SK-N-DZ (cell line): ENCODE data around the gene CHD6.

Experiments used
- DNase-seq: peaks from one replicate; pipeline ENCODE4 v3.0.0-alpha.2; 2015; ENCODE audit warnings: low spot score

Gene CHD6

DNA sequence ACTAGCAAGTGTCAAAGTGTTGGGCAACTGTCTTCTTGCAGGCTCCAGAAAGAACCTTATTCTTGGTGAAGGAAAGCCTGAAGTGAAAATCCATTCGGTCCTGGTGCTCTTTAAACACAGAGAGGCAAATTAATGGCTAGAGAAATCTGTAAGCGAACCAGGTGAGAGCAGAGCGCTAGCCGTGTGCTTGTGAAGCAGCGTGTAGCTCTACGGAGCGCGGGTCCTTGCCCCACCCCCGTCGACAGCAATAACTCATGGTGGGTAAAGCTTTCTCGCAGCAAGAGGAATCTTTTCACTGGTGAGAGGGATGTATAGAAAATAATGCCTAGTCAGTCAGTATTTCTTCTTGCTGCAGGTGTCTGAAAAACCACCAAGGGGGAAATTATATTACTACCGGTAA is 214.6 kb downstream of the CHD6 start:
- DNase-seq, result no peak

DNA sequence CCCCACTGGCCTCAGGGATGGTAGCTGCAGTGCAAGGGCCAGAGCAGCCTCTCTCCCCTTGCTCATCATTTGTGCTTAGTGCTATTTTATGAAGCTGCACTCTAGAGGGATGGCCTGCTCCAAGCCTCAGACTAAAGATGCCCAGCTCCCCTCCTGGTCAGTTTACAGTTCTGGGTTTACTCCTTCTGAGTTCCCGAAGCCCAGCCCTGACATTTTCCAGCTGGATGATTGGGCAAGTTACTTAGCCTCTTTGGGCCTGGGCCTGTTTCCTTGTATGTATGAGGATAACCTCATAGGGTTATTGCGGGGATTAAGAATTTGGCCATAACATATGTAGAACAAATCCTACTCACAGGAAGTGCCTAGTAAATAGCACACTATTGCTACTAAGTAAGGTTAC is 219.8 kb downstream of the CHD6 start:
- DNase-seq, result no peak

DNA sequence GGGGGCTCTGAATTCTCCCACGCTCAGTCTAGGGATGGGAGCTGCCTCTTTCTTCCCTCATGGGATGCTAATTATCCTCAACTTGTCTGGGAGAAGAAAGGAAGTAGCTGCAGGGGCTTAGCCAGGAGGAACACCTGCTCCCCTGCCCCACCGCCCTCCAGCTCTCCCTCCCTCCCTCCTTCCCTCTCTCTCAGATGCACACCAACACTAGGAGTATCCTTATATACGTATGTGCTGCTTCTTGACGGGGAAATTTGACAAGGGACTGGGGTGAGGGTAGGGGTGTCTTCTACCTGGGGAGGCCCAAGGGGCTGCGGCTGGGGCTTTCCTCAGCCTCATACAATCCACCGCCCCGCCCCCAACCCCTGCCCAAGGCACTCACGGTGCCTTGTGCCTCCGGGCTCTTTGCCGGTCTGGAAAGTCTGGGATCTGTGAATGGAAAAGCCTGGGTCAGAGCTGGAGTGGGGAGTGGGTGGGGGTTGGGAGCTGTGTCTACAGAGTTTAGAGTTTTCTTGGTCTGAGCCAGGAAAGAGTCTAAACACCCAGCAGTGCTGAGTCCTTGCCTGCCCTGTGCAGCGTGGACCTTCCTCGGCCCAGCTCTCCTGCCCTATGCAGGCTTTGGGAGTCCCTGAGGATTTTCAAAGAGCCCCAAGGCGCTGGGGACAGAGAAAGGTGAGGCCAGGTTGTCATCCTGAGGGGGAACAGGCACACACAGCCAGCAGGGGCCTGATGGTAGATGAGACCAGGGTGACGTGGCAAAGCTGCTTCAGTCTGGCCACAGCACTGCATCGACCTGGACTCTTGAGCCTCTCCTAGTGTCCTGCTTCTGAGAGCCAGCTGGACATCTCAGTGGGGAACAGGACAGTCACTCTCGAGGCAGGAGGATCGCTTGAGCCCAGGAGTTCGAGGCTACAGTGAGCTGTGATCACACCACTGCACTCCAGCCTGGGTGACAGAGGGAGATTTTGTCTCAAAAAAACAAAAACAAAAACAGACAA is 222.2 kb downstream of the CHD6 start:
- DNase-seq, result peak; percentile 52

DNA sequence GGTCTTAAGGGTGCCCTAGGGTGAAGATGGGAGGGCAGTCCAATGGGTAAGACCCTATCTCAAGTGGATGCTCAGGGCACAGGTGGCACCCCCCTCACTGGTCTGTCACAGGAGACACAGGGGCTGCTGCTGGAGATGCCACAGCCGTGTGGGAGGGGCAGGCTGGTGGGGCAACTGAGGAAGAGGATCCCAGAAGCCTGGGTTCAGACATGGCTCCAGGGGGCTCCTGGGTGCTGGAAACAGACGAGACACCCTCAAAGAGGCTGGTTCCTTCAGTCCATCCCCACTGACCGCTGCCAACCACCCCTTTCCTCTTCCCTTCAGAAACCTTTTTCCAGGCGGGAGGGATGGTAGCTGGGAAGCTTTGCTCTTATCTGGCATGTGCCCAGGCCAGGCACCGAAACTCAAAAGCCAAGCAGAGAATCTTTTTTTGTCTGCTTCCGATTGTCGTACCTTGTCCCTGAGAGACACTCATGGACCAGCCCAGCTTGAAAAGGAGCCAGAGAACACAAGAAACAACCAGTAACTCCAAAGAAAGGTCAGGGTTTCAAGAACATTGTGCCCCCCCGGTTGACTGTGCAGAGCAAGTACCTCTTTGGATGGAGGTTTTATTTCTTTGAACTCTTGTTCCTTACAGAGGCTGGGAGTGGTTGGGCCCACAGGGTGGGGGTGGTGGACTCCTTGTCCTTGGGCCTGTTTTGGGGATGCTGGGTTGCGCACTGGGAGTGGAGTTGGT is 223.1 kb downstream of the CHD6 start:
- DNase-seq, result no peak

DNA sequence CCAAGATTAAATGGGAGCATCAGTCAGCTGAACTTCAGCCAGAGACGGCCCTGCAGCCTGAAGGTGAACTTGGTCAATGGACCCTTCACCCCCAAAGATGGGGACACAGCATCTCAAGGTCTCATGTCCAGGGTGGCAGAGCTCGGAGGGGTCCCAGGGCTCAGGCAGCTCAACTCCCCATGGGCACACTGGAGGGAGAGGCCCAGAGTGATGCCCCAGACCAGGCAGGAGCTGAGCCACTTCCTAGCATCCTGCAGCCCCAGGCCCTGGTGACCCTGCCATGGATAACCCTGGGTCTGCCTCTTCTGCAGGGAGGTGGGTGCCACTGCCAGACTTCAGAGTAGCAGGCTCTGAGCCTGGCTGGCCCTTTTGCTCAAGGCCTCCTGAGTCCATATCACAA is 224.1 kb downstream of the CHD6 start:
- DNase-seq, result no peak

DNA sequence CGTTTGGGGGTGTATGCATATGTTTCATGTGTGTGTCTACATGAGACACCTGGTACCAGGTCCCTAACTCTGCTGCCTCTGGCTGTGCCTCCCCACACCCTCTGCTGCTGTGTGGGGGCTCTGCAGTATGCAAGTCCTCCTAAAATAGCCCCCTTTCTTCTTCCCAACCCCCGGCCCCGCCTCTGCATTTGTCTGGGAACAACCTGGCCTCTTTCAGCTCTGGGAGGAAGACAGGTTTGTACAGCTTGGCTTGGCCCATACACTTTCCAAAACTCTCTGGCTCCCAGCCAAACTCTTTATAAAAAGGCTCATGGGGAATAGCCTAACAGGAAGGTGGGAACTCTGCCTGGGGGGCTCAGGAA is 224.5 kb downstream of the CHD6 start:
- DNase-seq, result no peak

DNA sequence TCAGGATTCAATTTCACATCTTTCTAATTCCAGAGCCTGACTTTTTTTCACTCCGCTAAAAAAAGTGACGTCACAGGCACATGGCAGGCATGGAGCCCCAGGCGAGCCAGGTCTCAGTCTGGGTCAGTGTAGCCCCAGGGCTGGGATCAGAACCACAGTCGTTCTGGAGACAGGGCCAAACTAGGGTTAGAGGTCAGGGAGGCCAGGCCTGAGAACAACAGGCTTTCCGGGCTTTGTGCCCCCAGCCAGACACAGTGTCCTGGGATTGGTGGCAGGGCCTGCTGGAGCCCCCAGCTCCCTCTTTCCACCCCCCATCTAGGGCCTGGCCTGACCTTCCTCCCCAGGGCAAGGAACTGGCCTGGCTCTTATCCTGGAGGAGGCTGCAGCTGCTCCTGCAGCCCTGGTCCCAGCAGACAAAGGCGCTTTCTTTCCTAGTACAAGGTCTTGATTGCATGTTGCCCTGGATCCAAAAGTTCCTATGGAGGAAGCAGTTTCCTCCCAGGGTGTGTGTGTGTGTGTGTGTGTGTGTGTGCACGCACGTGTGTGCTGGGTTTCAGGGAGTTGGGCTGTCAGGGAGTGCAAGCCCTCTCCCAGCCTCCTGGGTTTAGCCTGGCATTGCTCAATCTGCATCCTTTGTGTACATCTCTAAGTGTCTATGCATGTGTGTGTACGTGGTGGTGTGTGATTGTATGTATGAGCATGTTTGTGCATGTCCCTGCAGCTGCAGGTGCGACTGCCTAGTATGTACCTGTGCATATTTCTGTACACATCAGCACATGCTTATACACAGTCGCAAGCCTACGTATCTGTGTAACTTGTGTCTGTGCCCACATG is 225.1 kb downstream of the CHD6 start:
- no peak for DNase-seq

DNA sequence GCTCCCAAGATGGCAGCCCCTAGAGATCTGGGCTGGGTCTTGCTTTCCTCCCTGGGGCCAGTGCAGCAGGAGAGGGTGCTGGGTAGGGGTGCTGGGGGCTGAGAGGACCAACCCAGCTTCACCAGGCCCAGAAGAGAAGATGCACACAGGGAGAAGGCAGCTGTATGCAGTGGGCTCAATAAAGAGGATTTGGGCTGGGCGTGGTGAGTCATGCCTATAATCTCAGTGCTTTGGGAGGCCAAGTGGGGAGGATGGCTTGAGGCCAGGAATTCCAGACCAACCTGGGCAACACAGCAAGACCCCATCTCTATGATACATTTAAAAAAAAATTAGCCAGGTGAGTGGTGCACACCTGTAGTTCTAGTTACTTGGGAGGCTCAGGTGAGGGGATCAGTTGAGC is 225.9 kb downstream of the CHD6 start:
- DNase-seq, result no peak

DNA sequence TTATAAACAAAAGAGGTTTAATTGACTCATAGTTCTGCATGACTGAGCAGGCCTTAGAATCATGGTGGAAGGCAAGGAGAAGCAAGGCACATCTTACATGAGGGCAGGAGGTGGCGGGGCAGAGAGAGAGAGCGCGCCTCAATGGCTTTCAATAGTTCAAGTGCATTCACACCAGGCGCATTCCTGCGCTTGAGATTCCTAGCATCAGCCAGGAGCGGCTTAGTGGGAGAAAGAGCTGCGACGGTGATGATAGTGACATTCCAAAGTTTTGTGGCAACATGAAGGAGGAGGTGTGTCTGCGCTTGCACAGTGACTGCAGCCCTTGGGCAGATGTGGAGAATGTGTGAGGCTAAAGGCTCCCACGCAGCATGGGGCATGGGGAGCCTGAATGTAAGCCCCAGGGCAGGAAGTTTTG is 226.6 kb downstream of the CHD6 start:
- DNase-seq, result no peak

DNA sequence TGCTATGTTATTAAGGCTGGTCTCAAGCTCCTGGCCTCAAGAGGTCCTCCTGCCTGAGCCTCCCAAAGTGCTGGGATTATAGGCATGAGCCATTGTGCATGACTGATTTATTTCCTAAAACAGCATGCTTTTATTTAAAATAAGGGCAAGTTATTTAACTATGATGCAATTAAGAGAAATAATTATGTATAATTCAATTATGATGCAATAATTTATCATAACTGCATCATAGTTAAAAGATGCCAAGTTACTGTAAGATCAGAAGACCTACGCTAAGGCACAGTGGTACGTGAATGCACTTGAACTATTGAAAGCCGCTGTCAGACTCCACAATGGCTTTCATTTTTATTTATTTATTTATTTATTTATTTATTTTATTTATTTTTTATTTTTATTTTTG is 227.3 kb downstream of the CHD6 start:
- no peak for DNase-seq

DNA sequence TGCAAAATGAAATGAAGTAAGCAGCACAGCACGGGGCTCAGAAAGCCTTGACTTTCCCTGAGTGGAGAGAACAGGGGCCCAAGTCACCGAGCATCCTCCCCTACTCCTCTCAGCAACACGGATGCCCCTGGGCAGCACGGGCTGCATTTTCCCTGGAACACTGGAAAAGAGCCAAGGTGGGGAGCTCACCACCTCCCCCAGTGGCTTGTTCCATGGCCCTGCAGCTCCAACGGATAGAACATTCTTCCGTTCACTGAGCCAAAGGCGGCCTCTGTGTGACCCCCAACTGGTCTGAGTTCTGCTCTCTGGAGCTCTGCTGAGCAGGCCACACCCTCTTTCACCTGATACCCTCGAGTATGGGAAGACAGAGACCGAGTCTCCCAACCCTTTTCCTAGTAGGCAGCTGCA is 230.7 kb downstream of the CHD6 start:
- peak; percentile 63 for DNase-seq

DNA sequence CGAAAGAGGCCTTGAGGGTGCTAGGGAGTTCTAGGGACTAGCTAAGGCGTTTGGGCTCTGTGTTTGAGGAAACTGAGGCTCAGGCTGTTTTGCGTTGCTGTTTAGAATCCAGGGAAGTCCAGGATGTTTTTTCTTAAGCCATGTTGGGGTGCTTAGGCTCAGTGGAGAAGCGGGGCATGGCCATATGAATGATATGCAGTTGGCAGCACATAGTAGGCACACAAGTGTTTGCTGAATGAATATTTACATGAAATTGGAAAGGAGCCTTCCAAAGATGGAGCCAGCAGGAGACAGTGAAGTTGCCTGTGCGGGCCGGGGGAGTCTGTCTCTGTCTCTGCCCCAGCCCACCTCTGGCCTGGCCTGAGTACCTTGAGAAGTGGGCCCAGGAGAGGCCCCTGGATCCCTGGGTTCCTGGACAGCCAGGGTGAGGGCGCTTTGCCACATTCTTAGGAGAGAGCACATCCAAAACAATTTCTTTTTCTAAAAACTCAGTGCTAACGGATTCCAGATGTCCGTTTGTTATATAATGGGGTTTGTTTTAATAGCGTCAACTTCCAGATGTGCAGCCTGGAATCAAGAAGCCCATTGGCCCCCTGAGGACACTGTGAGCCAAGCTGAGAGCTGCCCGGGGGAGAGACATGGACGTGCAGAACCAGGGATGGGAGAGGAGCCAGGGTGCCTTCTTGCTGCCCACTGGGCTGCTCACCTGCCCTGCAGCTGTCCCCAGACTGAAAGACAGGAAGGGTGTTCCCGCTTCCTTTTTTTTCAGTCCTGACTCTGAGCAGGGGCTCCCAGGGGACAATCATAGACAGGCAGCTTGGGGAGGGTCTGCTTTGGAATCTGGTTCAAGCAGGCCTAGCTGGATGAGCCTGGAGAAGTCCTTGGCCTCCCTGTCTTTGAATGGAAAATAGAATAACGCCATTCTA is 231.4 kb downstream of the CHD6 start:
- DNase-seq, result no peak

DNA sequence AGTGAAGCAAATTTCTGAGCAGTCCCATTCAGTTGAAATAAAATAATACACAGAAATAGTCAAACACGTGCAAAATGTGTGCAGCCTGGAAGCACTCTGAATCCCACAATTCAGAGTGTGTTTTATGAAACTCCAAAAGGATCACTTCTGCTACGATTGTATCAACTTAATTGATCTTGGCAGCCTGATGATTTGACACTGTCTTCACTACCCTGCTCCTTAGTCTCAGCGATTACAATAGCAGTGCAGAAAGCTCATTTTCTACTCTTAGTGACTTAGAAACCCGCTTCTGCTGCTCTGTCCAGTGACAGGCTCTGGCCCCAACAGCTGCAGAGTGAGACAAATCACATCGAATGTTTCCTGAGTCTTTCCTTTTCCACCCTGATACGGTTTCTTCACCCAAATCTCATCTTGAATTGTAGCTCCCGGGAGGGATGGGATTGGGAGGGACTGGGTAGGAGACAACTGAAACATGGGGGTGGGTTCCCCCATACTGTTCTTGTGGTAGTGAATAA is 235.3 kb downstream of the CHD6 start:
- no peak for DNase-seq

DNA sequence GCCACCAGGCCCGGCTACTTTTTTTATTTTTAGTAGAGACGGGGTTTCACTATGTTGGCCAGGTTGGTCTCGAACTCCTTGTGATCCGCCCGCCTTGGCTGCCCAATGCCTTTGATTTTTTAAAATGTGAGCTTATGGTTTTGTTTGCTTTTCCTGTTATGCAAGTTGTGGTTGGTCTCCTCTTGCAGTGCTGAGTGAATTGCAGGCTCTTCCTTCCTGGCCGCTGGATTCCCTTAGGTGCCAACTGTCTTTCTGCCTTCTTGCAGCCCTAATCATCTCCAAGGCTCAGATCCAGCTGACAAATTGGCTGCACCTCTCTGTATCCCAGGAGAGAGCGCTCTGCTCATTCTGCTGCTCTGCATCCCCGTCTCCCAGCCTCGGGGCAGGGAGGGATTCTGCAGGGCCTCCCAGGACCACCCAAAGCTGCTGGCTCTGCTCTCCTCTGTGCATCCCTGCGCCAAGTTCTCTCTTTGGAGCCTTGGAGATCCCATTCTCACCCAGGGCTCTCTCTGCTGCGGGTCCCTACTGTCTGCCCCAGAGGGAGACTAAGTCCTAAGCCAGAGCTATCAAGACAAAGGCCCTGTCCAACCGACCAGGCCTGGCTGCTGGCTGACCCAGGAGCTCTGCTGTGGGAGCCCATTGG is 237.5 kb downstream of the CHD6 start:
- no peak for DNase-seq

DNA sequence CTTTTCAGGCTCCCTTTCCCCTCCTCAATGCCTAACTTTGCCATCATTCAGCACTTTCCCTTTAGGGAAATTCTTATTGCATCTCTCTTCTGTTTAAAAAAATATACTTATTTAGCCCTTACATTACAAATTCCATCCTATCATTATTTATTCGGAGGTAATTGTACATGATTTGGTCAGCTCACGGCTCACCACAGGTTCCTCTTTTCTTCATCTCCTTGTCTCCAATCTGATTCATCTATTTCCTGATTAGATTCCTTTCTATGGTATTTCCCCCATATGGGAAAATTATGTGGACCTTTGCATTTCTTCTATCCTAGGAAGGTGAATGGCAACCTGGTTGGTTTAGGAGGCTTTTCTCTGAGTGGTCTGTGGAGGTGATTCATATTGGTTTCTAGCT is 238.6 kb downstream of the CHD6 start:
- no peak for DNase-seq

DNA sequence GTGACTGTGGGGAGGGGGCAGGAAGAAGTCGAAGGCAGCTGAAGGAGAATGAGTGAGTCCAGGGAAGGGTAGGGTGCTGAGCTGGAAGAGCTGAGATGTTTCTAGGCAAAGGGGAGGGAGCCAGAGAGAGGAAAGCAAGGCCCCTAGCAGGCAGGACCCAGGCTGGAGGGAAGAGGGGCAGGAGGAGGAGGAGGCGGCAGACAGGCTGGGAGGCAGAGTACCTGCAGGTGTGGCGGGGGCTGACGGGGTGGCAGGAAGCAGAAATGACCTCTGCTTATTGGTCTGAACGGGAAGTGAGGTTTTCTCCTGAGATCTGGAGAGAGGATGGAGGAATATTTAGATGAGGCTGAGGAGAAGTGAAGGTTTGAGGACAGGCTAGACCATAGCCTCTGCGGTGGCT is 240.9 kb downstream of the CHD6 start:
- no peak for DNase-seq

DNA sequence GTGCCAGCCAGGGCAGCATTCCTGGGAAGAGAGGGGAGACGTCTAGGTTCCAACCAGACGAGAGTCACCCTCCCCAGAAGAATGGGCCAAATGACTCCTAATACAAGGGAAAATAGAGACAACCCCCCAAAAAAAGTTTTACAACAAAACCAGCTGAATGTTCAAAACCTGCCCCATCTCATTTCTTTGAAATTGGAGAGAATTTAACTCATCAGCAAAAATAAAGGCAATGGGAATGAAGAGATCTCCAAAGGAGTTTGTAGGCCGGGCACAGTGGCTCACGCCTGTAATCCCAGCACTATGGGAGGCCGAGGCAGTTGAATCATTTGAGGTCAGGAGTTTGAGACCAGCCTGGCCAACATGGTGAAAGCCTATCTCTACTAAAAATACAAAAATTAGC is 241.8 kb downstream of the CHD6 start:
- no peak for DNase-seq

DNA sequence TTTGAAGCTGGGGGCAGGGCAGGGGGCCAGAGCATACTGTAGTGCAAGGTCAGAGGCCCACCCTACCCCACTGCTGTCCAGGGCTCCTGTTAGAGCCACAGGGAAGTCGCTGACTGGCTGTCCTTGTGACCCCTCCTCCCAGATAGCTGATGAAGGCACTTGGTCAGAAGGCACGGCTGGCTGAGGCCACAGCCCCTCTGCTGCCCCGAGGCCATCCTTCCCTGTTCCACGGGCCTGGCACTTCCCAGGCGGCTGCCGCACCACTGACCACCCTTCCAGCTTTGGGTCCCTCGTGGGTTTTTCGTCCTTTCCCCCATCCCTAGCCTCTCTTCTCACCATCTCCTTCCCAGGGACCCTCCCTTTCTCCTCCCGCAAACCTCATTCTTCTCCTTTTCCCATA is 242.3 kb downstream of the CHD6 start:
- no peak for DNase-seq

DNA sequence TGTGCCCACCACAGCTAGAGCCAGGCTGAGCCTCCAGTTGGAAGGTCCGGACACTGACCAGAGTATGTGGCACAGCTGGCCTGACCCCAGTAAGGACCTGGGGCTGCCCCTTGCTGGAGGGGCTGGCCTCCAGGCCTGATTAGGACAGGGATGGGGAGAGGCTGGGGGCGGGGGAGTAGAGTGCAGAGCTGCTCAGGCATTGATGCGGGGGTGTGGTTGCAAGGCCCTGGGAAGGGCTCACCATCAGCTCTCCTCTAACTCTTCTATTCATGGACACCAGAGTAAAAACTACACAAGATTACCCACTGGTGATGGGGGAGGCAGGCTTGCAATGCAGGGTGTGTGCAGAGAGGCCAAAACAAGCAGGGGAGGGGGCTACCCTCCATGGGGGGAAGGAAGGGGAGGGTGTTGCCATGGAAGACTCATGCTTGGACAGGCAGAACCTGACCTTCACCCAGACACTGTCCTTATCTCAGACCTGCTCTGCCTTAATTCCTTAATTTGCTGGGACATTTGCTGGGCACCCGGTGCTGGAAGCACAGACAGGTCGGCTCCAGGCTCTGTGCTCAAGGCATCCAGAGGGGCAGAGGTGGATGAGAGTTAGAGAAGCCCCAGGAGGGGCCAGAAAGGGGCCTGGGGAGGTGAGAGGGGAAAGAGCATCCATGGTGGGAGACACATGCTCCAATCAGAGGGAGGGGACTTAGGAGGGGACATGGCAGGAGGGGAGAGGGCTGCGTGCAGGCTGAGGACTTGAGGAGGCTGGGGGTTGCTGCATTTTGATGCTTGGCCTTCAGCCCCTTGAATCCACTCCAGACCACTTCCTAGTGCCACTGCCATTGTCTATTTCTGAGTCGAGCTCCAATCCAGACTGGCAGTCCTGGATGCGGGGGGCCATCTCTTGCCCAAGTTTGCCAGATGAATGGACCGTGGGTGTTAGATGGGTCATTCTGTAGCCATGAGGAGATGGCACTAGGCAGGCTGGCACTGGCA is 244.0 kb downstream of the CHD6 start:
- peak; percentile 84 for DNase-seq
